ENCODE results near the gene SRPK3.
"Not testable (repeated sequence)": the region's sequence is repeated elsewhere in the genome, so short reads cannot be mapped to it uniquely, and the experiment has no call there.

The SRPK3 gene

GRCh38 chrX:153740631-153741222 is 40.1 kb upstream of the SRPK3 start:
- peaks cover 3% of the 10 kb centered on the region for H3K4me1 ChIP-seq (ENCODE audit: control insufficient read depth, insufficient read depth, low read length)
- H3K9ac ChIP-seq (ENCODE audit: low read length), result no peak overlapping the region
- no peaks in the 10 kb centered on the region for H3K36me3 ChIP-seq (ENCODE audit: control insufficient read depth, insufficient read depth, low read length)
- no peak overlapping the region for H3K4me3 ChIP-seq (ENCODE audit: low read length)
- peaks cover 3% of the 10 kb centered on the region for H3K27me3 ChIP-seq (ENCODE audit: control insufficient read depth, insufficient read depth, low read length)
- no peak overlapping the region for H3K27ac ChIP-seq (ENCODE audit: low read depth, low read length)

DNA sequence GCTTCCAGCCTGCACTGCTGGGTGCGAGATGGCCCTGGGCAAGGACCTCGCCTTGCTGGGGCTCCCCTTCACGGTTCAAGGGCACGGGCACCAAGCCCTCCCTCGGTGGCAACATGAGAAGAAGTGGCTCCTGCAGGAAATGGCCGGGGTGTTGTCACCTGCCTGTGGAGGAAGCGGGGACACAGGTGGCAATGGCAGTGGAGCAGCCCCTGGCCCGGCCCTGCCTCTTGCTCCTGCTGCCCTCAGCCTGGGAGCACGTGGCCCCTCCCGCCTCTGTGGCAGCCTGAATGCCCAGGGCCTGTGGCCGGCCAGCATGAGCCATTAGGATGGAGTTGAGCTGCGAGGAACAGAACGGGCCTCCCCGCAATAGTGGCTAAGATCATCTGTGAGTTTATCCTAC is 39.4 kb upstream of the SRPK3 start:
- Histone ChIP-seq H3K27ac (ENCODE audit: low read depth, low read length) (no peak overlapping the region), H3K4me1 (ENCODE audit: control insufficient read depth, insufficient read depth, low read length) (peaks cover 3% of the 10 kb centered on the region), H3K9ac (ENCODE audit: low read length) (no peak overlapping the region), H3K36me3 (ENCODE audit: control insufficient read depth, insufficient read depth, low read length) (no peaks in the 10 kb centered on the region), H3K4me3 (ENCODE audit: low read length) (no peak overlapping the region), H3K27me3 (ENCODE audit: control insufficient read depth, insufficient read depth, low read length) (peaks cover 3% of the 10 kb centered on the region)

- not testable (repeated sequence) for H3K9ac ChIP-seq (ENCODE audit: low read length); H3K4me1 ChIP-seq (ENCODE audit: control insufficient read depth, insufficient read depth, low read length); H3K36me3 ChIP-seq (ENCODE audit: control insufficient read depth, insufficient read depth, low read length); H3K27me3 ChIP-seq (ENCODE audit: control insufficient read depth, insufficient read depth, low read length); H3K4me3 ChIP-seq (ENCODE audit: low read length); H3K27ac ChIP-seq (ENCODE audit: low read depth, low read length)
These were observed 38.7 kb upstream of the SRPK3 start for GRCh38 chrX:153742111-153742510.

GRCh38 chrX:153742796-153743467 is 37.9 kb upstream of the SRPK3 start:
- not testable (repeated sequence) for H3K9ac ChIP-seq (ENCODE audit: low read length); H3K27me3 ChIP-seq (ENCODE audit: control insufficient read depth, insufficient read depth, low read length); H3K36me3 ChIP-seq (ENCODE audit: control insufficient read depth, insufficient read depth, low read length); H3K4me1 ChIP-seq (ENCODE audit: control insufficient read depth, insufficient read depth, low read length)
- Histone ChIP-seq H3K4me3 (ENCODE audit: low read length) (peak overlapping the region; percentile 15), H3K27ac (ENCODE audit: low read depth, low read length) (peak overlapping the region; percentile 71)

GRCh38 chrX:153743468-153744209 is 37.2 kb upstream of the SRPK3 start:
- H3K27ac ChIP-seq (ENCODE audit: low read depth, low read length), result peak overlapping the region; percentile 71
- not testable (repeated sequence) for H3K36me3 ChIP-seq (ENCODE audit: control insufficient read depth, insufficient read depth, low read length); H3K4me1 ChIP-seq (ENCODE audit: control insufficient read depth, insufficient read depth, low read length); H3K9ac ChIP-seq (ENCODE audit: low read length); H3K27me3 ChIP-seq (ENCODE audit: control insufficient read depth, insufficient read depth, low read length)
- peak overlapping the region; percentile 15 for H3K4me3 ChIP-seq (ENCODE audit: low read length)

DNA sequence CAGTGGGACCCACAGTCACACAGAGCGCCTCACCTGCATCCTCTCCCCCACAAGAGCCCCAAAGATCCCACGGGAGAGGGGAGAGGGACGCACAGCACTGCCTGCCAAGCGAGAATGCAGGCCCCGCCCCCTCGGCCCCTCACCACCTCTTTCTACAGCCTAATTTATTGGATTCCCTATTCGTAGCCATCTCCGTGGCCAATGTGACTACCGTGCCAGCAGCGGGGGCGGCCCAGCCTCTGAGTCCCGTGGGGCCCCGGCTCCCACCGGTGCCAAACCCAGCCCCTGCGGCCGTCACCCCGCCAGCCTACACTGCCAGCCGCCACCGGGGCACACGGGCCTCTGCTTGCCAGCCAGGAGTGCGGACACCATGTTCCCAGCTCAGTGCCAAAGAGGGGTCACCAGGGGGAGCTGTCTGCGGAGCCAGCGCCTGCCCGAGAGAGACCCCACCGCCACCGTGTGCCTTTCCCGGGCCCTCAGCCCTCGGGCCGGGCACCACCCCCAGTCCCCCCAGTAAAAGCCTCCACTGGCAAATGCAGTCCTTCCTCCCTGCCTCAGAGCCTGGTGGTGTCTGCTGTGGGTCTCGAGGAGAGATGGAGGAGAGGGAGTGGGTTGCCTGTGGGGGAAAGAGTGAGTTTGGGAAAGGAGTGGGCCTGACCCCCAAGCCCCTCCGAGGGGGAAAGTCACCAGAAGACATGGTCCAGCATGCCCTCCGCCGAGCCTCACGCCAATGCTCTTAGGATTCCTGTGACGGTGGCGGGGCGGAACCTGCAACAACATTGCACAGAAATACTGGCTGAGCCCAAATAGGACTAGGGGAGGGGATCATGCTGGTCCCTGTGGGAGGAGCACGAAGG is 36.4 kb upstream of the SRPK3 start:
- H3K4me1 ChIP-seq (ENCODE audit: control insufficient read depth, insufficient read depth, low read length), result peaks cover 3% of the 10 kb centered on the region
- H3K27ac ChIP-seq (ENCODE audit: low read depth, low read length), result peak overlapping the region; percentile 71
- peak overlapping the region; percentile 2 for H3K4me3 ChIP-seq (ENCODE audit: low read length)
- H3K27me3 ChIP-seq (ENCODE audit: control insufficient read depth, insufficient read depth, low read length), result no peaks in the 10 kb centered on the region
- no peaks in the 10 kb centered on the region for H3K36me3 ChIP-seq (ENCODE audit: control insufficient read depth, insufficient read depth, low read length)
- no peak overlapping the region for H3K9ac ChIP-seq (ENCODE audit: low read length)

- H3K27ac ChIP-seq (ENCODE audit: low read depth, low read length), result peak overlapping the region; percentile 71
- not testable (repeated sequence) for H3K4me1 ChIP-seq (ENCODE audit: control insufficient read depth, insufficient read depth, low read length); H3K4me3 ChIP-seq (ENCODE audit: low read length); H3K9ac ChIP-seq (ENCODE audit: low read length); H3K36me3 ChIP-seq (ENCODE audit: control insufficient read depth, insufficient read depth, low read length); H3K27me3 ChIP-seq (ENCODE audit: control insufficient read depth, insufficient read depth, low read length)
These were observed 35.8 kb upstream of the SRPK3 start for GRCh38 chrX:153745067-153745433.

GRCh38 chrX:153746359-153746758 is 34.5 kb upstream of the SRPK3 start:
- H3K27ac ChIP-seq (ENCODE audit: low read depth, low read length), result no peak overlapping the region
- no peak overlapping the region for H3K4me3 ChIP-seq (ENCODE audit: low read length)
- no peaks in the 10 kb centered on the region for H3K27me3 ChIP-seq (ENCODE audit: control insufficient read depth, insufficient read depth, low read length)
- H3K36me3 ChIP-seq (ENCODE audit: control insufficient read depth, insufficient read depth, low read length), result no peaks in the 10 kb centered on the region
- H3K9ac ChIP-seq (ENCODE audit: low read length), result no peak overlapping the region
- H3K4me1 ChIP-seq (ENCODE audit: control insufficient read depth, insufficient read depth, low read length), result peaks cover 3% of the 10 kb centered on the region

DNA sequence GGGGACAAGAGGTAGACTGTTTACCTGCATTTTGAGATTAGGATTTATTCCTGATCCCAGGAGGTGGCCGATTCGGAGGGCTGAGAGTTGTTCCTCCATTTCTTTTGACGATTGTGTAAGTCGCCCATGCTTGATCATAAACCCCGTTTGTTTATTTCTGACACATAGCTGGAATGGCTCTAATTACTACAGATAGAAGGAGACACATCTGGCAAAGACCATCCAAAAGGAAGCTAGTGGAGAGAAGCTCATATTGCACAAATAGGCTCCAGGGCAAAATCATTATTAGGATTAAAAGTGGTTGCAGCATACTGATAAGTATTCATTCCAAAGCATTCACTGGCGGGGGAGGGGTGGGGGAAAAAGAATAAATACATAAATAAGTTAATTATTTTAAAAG is 33.9 kb upstream of the SRPK3 start:
- not testable (repeated sequence) for H3K27me3 ChIP-seq (ENCODE audit: control insufficient read depth, insufficient read depth, low read length); H3K9ac ChIP-seq (ENCODE audit: low read length); H3K36me3 ChIP-seq (ENCODE audit: control insufficient read depth, insufficient read depth, low read length); H3K27ac ChIP-seq (ENCODE audit: low read depth, low read length); H3K4me1 ChIP-seq (ENCODE audit: control insufficient read depth, insufficient read depth, low read length); H3K4me3 ChIP-seq (ENCODE audit: low read length)

DNA sequence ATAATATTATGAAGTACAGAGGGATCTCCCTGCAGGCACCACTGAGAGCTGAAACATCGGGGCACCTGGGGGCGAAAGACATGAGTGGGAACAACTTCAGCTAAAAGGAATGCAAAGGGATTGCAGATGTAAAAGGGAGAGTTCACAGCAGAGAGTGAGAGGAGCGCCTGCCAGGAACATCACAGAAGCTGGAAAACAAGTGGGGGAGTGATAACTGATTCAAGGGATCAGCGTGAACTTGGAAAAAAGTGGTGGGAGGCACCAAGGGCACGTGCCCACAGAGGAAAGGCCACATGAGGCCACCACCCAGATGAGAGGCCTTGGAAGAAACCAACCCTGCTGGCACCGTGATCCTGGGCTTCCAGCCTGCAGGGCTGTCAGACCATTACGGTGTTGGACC is 31.8 kb upstream of the SRPK3 start:
- not testable (repeated sequence) for H3K27ac ChIP-seq (ENCODE audit: low read depth, low read length); H3K4me1 ChIP-seq (ENCODE audit: control insufficient read depth, insufficient read depth, low read length); H3K9ac ChIP-seq (ENCODE audit: low read length); H3K36me3 ChIP-seq (ENCODE audit: control insufficient read depth, insufficient read depth, low read length); H3K27me3 ChIP-seq (ENCODE audit: control insufficient read depth, insufficient read depth, low read length); H3K4me3 ChIP-seq (ENCODE audit: low read length)

- H3K36me3 ChIP-seq (ENCODE audit: control insufficient read depth, insufficient read depth, low read length), result no peaks in the 10 kb centered on the region
- no peaks in the 10 kb centered on the region for H3K27me3 ChIP-seq (ENCODE audit: control insufficient read depth, insufficient read depth, low read length)
- no peak overlapping the region for H3K27ac ChIP-seq (ENCODE audit: low read depth, low read length)
- no peak overlapping the region for H3K4me3 ChIP-seq (ENCODE audit: low read length)
- no peak overlapping the region for H3K9ac ChIP-seq (ENCODE audit: low read length)
- no peaks in the 10 kb centered on the region for H3K4me1 ChIP-seq (ENCODE audit: control insufficient read depth, insufficient read depth, low read length)
These were observed 30.6 kb upstream of the SRPK3 start for GRCh38 chrX:153750127-153750774.

GRCh38 chrX:153755136-153755535 is 25.7 kb upstream of the SRPK3 start:
- Histone ChIP-seq H3K4me1 (ENCODE audit: control insufficient read depth, insufficient read depth, low read length) (no peaks in the 10 kb centered on the region), H3K36me3 (ENCODE audit: control insufficient read depth, insufficient read depth, low read length) (no peaks in the 10 kb centered on the region), H3K27ac (ENCODE audit: low read depth, low read length) (no peak overlapping the region), H3K9ac (ENCODE audit: low read length) (no peak overlapping the region), H3K27me3 (ENCODE audit: control insufficient read depth, insufficient read depth, low read length) (no peaks in the 10 kb centered on the region), H3K4me3 (ENCODE audit: low read length) (no peak overlapping the region)

All from rectal smooth muscle tissue (tissue), 1 donor.